ENCODE measurements around the gene MYO5B. TPM values are rescaled to one million over a fixed set of nuclear protein-coding genes. Genes with fewer than 3 reads are reported as not detected.

The MYO5B gene
- polyA plus RNA-seq, 2 of the 4 experiments (the other 2 are of a cell fraction), result 6.4 to 18.4 TPM

DNA sequence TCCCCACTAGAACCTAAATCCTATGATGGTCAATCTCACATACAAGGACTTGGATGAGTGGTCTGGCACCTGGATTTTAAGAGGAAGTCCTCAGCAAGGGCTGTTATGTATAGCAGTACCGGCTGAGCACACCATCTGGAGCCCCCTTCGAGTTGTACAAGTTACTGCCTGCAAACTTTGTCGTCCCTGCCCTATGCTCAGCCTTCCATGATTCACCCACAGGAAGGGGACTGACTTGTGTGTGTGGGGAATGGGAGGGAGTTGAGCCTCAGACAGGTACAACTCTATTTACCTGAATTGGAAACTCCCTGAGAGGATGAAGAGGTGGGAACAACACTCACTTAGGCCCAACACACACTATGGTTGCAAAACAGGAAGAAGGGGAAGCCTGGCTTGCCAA, 186.6 kb downstream of the MYO5B start:
- H3K4me1 ChIP-seq, result no peaks in the 10 kb centered on the region
- WGBS (ENCODE audit: missing lambda C conversion rate), result 0% methylated on average over 3 of the region's 3 CpGs
- no peak for FAIRE-seq

DNA sequence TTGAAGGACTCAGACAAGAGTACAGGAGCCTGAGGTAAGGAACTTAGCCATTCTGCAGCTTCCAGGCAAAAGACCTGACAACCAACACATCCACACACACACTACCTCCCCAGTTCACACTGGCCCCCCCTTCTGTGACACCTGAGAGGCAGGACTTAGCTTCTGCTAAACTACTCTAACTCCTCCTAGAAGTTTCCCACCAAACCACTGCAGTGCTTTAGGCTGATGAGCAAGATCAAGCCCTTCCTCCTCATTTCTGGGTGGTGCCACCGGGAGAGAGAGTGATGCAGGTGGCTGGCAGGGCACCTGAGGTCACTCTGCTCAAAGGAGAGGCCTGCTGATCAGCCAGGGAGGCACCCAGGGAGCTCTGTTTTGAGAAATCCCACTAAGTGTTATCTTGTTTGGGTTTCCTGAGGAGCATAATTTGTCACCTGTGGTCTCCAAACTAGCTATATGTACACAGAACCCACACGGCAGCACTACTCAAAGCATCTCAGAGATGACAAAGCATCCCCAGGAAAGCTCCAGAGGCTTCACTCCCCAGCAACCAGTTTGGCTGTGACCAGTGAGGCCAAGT, 188.4 kb downstream of the MYO5B start:
- DNase-seq (ENCODE audit: low read depth in 1 of 2, low spot score in 1 of 2), result no peak
- Histone ChIP-seq H3K4me3 (no peak overlapping the region), H3K4me1 (no peaks in the 10 kb centered on the region), H3K27ac (no peak overlapping the region), H3K4me2 (no peak overlapping the region), H3K9me3 (no peaks in the 10 kb centered on the region)
- ChIA-PET POLR2A (no interaction called here), CTCF (interaction anchor here (1.4 kb wide), 1 partner anchor 197 kb away, joined by 3 read pairs; no protein-coding TSS in a partner anchor)
- ATAC-seq, result no peak
- TF ChIP-seq CBX8 (IDR thresholded peaks at IDR 0.05) (no peak), FOSL2 (IDR thresholded peaks at IDR 0.05) (no peak), FOSL2 (CRISPR knock-in tag; IDR thresholded peaks at IDR 0.05) (no peak), EHF (CRISPR knock-in tag; IDR thresholded peaks at IDR 0.05) (no peak), RCOR1 (IDR thresholded peaks at IDR 0.05; ENCODE audit: low read depth, low read length) (no peak), MYC (IDR thresholded peaks at IDR 0.05; ENCODE audit: borderline replicate concordance, low read length) (no peak), JUN (IDR thresholded peaks at IDR 0.05) (no peak), RFX5 (IDR thresholded peaks at IDR 0.05) (no peak), JUNB (IDR thresholded peaks at IDR 0.05) (no peak), ZSCAN20 (CRISPR knock-in tag; IDR thresholded peaks at IDR 0.05) (no peak), FOSB (CRISPR knock-in tag; IDR thresholded peaks at IDR 0.05) (no peak), HEYL (CRISPR knock-in tag; IDR thresholded peaks at IDR 0.05) (no peak), NPAS2 (CRISPR knock-in tag; IDR thresholded peaks at IDR 0.05; ENCODE audit: borderline replicate concordance) (no peak), ESRRA (IDR thresholded peaks at IDR 0.05; ENCODE audit: borderline replicate concordance, low read length) (no peak), CEBPB (IDR thresholded peaks at IDR 0.05) (no peak)
- TF ChIP-seq, protein P1, sequence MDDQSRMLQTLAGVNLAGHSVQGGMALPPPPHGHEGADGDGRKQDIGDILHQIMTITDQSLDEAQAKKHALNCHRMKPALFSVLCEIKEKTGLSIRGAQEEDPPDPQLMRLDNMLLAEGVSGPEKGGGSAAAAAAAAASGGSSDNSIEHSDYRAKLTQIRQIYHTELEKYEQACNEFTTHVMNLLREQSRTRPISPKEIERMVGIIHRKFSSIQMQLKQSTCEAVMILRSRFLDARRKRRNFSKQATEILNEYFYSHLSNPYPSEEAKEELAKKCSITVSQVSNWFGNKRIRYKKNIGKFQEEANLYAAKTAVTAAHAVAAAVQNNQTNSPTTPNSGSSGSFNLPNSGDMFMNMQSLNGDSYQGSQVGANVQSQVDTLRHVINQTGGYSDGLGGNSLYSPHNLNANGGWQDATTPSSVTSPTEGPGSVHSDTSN (IDR thresholded peaks at IDR 0.05), result no peak
- TF ChIP-seq, protein P2, sequence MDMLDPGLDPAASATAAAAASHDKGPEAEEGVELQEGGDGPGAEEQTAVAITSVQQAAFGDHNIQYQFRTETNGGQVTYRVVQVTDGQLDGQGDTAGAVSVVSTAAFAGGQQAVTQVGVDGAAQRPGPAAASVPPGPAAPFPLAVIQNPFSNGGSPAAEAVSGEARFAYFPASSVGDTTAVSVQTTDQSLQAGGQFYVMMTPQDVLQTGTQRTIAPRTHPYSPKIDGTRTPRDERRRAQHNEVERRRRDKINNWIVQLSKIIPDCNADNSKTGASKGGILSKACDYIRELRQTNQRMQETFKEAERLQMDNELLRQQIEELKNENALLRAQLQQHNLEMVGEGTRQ (IDR thresholded peaks at IDR 0.05), result no peak
- TF ChIP-seq, protein P3, sequence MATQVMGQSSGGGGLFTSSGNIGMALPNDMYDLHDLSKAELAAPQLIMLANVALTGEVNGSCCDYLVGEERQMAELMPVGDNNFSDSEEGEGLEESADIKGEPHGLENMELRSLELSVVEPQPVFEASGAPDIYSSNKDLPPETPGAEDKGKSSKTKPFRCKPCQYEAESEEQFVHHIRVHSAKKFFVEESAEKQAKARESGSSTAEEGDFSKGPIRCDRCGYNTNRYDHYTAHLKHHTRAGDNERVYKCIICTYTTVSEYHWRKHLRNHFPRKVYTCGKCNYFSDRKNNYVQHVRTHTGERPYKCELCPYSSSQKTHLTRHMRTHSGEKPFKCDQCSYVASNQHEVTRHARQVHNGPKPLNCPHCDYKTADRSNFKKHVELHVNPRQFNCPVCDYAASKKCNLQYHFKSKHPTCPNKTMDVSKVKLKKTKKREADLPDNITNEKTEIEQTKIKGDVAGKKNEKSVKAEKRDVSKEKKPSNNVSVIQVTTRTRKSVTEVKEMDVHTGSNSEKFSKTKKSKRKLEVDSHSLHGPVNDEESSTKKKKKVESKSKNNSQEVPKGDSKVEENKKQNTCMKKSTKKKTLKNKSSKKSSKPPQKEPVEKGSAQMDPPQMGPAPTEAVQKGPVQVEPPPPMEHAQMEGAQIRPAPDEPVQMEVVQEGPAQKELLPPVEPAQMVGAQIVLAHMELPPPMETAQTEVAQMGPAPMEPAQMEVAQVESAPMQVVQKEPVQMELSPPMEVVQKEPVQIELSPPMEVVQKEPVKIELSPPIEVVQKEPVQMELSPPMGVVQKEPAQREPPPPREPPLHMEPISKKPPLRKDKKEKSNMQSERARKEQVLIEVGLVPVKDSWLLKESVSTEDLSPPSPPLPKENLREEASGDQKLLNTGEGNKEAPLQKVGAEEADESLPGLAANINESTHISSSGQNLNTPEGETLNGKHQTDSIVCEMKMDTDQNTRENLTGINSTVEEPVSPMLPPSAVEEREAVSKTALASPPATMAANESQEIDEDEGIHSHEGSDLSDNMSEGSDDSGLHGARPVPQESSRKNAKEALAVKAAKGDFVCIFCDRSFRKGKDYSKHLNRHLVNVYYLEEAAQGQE (IDR thresholded peaks at IDR 0.05), result no peak
- WGBS (ENCODE audit: missing lambda C conversion rate), result 50% methylated on average over 2 of the region's 2 CpGs
- FAIRE-seq, result no peak

More for the DNA sequence above, 186.6 kb downstream of the MYO5B start:
- POLR2A ChIA-PET, result no interaction called here
- Histone ChIP-seq H3K4me3 (no peak overlapping the region), H3K27ac (no peak overlapping the region), H3K4me2 (no peak overlapping the region), H3K9me3 (no peaks in the 10 kb centered on the region)
- CTCF ChIA-PET, result no interaction called here
- no peak for ATAC-seq
- TF ChIP-seq ESRRA (IDR thresholded peaks at IDR 0.05; ENCODE audit: borderline replicate concordance, low read length), result no peak
- TF ChIP-seq, protein P4, sequence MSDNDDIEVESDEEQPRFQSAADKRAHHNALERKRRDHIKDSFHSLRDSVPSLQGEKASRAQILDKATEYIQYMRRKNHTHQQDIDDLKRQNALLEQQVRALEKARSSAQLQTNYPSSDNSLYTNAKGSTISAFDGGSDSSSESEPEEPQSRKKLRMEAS (IDR thresholded peaks at IDR 0.05), result no peak
- no peak for TF ChIP-seq HOXB13 (CRISPR knock-in tag; IDR thresholded peaks at IDR 0.05; ENCODE audit: low read depth)
- TF ChIP-seq, protein P5, sequence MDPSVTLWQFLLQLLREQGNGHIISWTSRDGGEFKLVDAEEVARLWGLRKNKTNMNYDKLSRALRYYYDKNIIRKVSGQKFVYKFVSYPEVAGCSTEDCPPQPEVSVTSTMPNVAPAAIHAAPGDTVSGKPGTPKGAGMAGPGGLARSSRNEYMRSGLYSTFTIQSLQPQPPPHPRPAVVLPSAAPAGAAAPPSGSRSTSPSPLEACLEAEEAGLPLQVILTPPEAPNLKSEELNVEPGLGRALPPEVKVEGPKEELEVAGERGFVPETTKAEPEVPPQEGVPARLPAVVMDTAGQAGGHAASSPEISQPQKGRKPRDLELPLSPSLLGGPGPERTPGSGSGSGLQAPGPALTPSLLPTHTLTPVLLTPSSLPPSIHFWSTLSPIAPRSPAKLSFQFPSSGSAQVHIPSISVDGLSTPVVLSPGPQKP (IDR thresholded peaks at IDR 0.05; ENCODE audit: low read depth, low read length), result no peak
- TF ChIP-seq CBX2 (IDR thresholded peaks at IDR 0.05; ENCODE audit: borderline replicate concordance, low read depth), result no peak
- TF ChIP-seq JUNB (IDR thresholded peaks at IDR 0.05), result no peak
- no peak for TF ChIP-seq NR3C1 (IDR thresholded peaks at IDR 0.05)
- no peak for TF ChIP-seq ZSCAN20 (CRISPR knock-in tag; IDR thresholded peaks at IDR 0.05)
- no peak for DNase-seq (ENCODE audit: low read depth in 1 of 2, low spot score in 1 of 2)

Data from A549 (cell line).